GM18499 (cell line): Measurements from ENCODE around the gene ADARB1.

Experiments used
- ATAC-seq: cut with Tn5 transposase; IDR thresholded peaks from one replicate; pipeline ENCODE4 v1.9.1; 2021; ENCODE audit warnings: moderate number of reproducible peaks; ENCODE audit not compliant: insufficient read depth, unreplicated experiment

Gene ADARB1

GRCh38 chr21:45090966-45091365, 16.6 kb downstream of the ADARB1 start:
- no peak for ATAC-seq

- ATAC-seq, result no peak
Measured at GRCh38 chr21:45091550-45092322, 17.4 kb downstream of the ADARB1 start.

GRCh38 chr21:45093035-45093532, 18.7 kb downstream of the ADARB1 start:
- ATAC-seq, result no peak

- ATAC-seq, result no peak
Measured at GRCh38 chr21:45094412-45094811, 20.0 kb downstream of the ADARB1 start.

GRCh38 chr21:45095505-45095904, 21.1 kb downstream of the ADARB1 start:
- no peak for ATAC-seq

- ATAC-seq, result no peak
Measured at GRCh38 chr21:45096217-45096616, 21.8 kb downstream of the ADARB1 start.

GRCh38 chr21:45097827-45098387, 23.5 kb downstream of the ADARB1 start:
- no peak for ATAC-seq

GRCh38 chr21:45098867-45099266, 24.5 kb downstream of the ADARB1 start:
- no peak for ATAC-seq

- ATAC-seq, result no peak
Measured at GRCh38 chr21:45099571-45099970, 25.2 kb downstream of the ADARB1 start.

GRCh38 chr21:45100866-45101265, 26.5 kb downstream of the ADARB1 start:
- no peak for ATAC-seq

- ATAC-seq, result no peak
Measured at GRCh38 chr21:45102391-45102932, 28.1 kb downstream of the ADARB1 start.

- no peak for ATAC-seq
Measured at GRCh38 chr21:45103971-45104520, 29.7 kb downstream of the ADARB1 start.

- ATAC-seq, result no peak
Measured at GRCh38 chr21:45104560-45104959, 30.2 kb downstream of the ADARB1 start.

GRCh38 chr21:45105906-45106485, 31.6 kb downstream of the ADARB1 start:
- ATAC-seq, result no peak

- no peak for ATAC-seq
Measured at GRCh38 chr21:45108034-45108790, 33.8 kb downstream of the ADARB1 start.

GRCh38 chr21:45108808-45109781, 34.7 kb downstream of the ADARB1 start:
- no peak for ATAC-seq

GRCh38 chr21:45109831-45110492, 35.6 kb downstream of the ADARB1 start:
- peak; percentile 69 for ATAC-seq

- no peak for ATAC-seq
Measured at GRCh38 chr21:45110873-45111624, 36.7 kb downstream of the ADARB1 start.
